ENCODE data around the gene UIMC1. TPM values are rescaled to one million over a fixed set of nuclear protein-coding genes. Genes with fewer than 3 reads are reported as not detected.
A peak's percentile ranks its signal among the peaks of the same experiment; 100 is the strongest.

UIMC1 gene
- total RNA-seq, 1 experiment from 2014 or later: 53.0 TPM

GRCh38 chr5:176897263-176897662, 109.3 kb downstream of the UIMC1 start:
- H3K4me2 ChIP-seq (ENCODE audit: insufficient read depth, insufficient read length, low read length): no peak overlapping the region
- H3K18ac ChIP-seq (ENCODE audit: insufficient read length, low read depth, low read length): no peak overlapping the region
- H3K23ac ChIP-seq (ENCODE audit: insufficient read length, low read depth, low read length): no peak overlapping the region
- H3T11ph ChIP-seq (ENCODE audit: low read length): no peak overlapping the region
- H4K20me1 ChIP-seq (ENCODE audit: control insufficient read depth, insufficient read depth, insufficient read length): no peaks in the 10 kb centered on the region
- H3K27ac ChIP-seq (ENCODE audit: insufficient read length, low read depth, low read length): no peak overlapping the region
- no peak overlapping the region for H3K56ac ChIP-seq (ENCODE audit: insufficient read length, low read depth, low read length)
- Mint-ChIP-seq H3K9me3 (no peaks in the 10 kb centered on the region), H3K4me3 (no peak overlapping the region), H3K36me3 (ENCODE audit: insufficient read depth in 1 of 3, low read depth in 3 of 3) (peaks cover 0 to 10% (median 2%) of the 10 kb centered on the region in 3 experiments; a peak in 4 of 7 replicates), H3K27me3 (ENCODE audit: low read depth) (peaks cover 7% of the 10 kb centered on the region), H3K27ac (peak overlapping the region in 2 of 3 experiments; percentile 17 to 73; a peak in 3 of 7 replicates), H3K4me1 (peaks cover 24 to 27% of the 10 kb centered on the region in 2 experiments)
- no peak overlapping the region for H2BK20ac ChIP-seq (ENCODE audit: low read depth, low read length, poor library complexity, severe bottlenecking)
- H3K4ac ChIP-seq (ENCODE audit: low read depth, low read length): no peak overlapping the region
- H4K5ac ChIP-seq (ENCODE audit: insufficient read length, low read depth, low read length): no peak overlapping the region
- no peak for DNase-seq
- no peak overlapping the region for H2AK5ac ChIP-seq (ENCODE audit: insufficient read length, low read length)
- H3K79me1 ChIP-seq (ENCODE audit: insufficient read depth, low read depth, low read length, poor library complexity, severe bottlenecking): no peaks in the 10 kb centered on the region
- no peak overlapping the region for H3K14ac ChIP-seq (ENCODE audit: insufficient read depth, low read length)
- no peaks in the 10 kb centered on the region; the same call in 1 of the 2 replicates for H3K4me1 ChIP-seq (ENCODE audit: insufficient read depth, low read length)
- H3K27me3 ChIP-seq (ENCODE audit: insufficient read depth, low read length): no peaks in the 10 kb centered on the region
- no peaks in the 10 kb centered on the region for H3K9me3 ChIP-seq (ENCODE audit: control insufficient read depth, low read depth, low read length)
- H3K23me2 ChIP-seq (ENCODE audit: insufficient read length, low read depth, low read length, poor library complexity, severe bottlenecking): no peaks in the 10 kb centered on the region
- no peak overlapping the region for H4K8ac ChIP-seq (replicated peaks; ENCODE audit: insufficient read length, low read depth, low read length)
- no peak overlapping the region for H4K91ac ChIP-seq (ENCODE audit: insufficient read length, low read depth, low read length)
- H2BK15ac ChIP-seq (ENCODE audit: low read depth, low read length): no peak overlapping the region
- WGBS (ENCODE audit: extremely low coverage, insufficient read length, low lambda C conversion rate): no CpG with 5 or more reads among the region's 3 CpGs
- H3K79me2 ChIP-seq (ENCODE audit: insufficient read depth, low read length): no peaks in the 10 kb centered on the region
- no peak overlapping the region for H2AFZ ChIP-seq (ENCODE audit: low read length)
- no peak overlapping the region for H2BK12ac ChIP-seq (ENCODE audit: insufficient read length, low read depth, low read length)
- no peak overlapping the region for H2BK120ac ChIP-seq (ENCODE audit: low read depth, low read length, poor library complexity, severe bottlenecking)
- no peak for TF ChIP-seq CTCF (conservative IDR thresholded peaks at IDR 0.05)
- H2BK5ac ChIP-seq (ENCODE audit: insufficient read length, low read length): no peak overlapping the region
- no peak overlapping the region for H3K9ac ChIP-seq (ENCODE audit: extremely low read depth, insufficient read length, low read length)

Data from H9 (cell line).